ENCODE measurements around the gene RASA2.
"Not testable (repeated sequence)": the region's sequence is repeated elsewhere in the genome, so short reads cannot be mapped to it uniquely, and the experiment has no call there.

The RASA2 gene

DNA sequence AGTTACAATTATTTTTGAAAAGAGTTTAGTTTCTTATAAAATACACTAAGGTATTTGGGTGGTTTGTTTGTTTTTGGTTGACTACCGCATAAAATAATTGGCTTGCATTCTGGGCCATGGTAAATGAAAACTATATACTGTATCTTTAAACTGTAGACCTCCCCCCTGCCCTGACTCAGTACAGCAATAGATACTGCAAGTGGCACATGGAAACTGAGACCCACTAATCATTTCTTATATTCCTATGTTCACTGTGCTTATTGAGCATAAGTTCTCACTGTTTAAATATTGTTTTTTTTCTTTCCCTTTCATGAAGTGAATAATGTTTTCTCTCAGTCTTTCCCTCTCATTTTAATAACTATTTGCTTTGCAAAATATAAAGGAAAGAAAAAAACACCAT, 45.8 kb downstream of the RASA2 start:
- DNase-seq (ENCODE audit: low read depth in 2 of 3, low spot score in 1 of 3) = no peak

DNA sequence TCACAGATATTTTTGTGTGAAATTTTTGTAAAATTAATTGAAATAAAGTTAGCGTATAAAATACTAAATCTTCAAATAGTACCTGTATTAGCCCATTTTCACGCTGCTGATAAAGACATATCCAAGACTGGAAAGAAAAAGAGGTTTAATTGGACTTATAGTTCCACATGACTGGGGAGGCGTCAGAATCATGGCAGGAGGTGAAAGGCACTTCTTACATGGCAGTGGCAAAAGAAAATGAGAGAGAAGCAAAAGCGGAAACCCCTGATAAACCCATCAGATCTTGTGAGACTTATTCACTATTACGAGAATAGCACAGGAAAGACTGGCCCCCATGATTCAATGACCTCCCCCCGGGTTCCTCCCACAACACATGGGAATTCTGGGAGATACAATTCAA, 49.2 kb downstream of the RASA2 start:
- not testable (repeated sequence) for DNase-seq (ENCODE audit: low read depth in 2 of 3, low spot score in 1 of 3)

DNA sequence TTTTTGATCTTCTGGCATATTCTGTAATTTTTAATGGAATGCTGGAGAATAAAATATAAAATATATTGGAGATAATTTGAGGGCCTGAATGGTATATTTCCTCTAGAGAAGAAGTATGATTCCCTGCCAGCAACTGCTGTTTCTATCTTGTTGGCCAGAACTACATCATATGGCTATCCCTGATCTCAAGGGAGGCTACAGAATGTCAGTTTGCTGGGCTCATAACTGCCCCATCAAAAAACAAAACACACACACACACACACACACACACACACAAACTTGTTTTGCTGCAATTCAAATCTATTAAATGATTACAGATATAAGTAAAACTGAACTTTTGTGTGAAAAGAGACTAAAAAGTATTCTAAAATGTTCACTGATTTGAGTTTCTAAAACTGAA, 51.0 kb downstream of the RASA2 start:
- DNase-seq (ENCODE audit: low read depth in 2 of 3, low spot score in 1 of 3) = no peak

DNA sequence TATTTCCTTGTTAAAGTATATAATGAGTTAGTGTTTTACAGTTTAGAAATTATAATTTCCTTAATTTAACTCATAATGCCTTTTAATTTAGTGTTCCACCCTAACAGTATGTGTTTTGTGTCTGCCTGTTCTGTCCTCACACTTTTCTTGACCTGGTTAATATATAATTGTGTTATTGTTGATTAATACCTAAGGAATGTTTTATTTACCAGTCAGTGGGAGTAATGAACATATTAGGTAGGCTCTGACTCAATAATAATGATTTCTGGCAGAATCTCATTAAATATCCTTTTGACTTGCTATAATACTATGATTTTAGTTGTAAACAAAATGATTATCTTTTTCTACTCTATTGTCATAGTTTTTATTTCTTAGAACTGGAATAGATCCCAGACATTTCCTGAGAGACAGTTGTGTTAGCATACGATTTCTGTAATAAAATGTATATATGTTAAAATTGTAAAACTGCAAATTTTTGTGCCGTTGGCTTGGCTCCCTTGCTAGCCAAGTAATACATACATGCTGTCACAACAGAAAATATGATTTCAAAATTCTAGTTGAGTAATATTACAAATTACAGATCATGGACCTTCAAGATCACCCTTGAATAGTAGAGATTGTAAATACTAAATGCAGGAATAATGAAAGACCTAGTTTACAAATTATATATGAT, 51.9 kb downstream of the RASA2 start:
- DNase-seq (ENCODE audit: low read depth in 2 of 3, low spot score in 1 of 3) = no peak

- no peak for DNase-seq (ENCODE audit: low read depth in 2 of 3, low spot score in 1 of 3)
These were observed 52.8 kb downstream of the RASA2 start for GRCh38 chr3:141539431-141540187.

- no peak for DNase-seq (ENCODE audit: low read depth in 2 of 3, low spot score in 1 of 3)
These were observed 53.7 kb downstream of the RASA2 start for GRCh38 chr3:141540531-141540930.

DNA sequence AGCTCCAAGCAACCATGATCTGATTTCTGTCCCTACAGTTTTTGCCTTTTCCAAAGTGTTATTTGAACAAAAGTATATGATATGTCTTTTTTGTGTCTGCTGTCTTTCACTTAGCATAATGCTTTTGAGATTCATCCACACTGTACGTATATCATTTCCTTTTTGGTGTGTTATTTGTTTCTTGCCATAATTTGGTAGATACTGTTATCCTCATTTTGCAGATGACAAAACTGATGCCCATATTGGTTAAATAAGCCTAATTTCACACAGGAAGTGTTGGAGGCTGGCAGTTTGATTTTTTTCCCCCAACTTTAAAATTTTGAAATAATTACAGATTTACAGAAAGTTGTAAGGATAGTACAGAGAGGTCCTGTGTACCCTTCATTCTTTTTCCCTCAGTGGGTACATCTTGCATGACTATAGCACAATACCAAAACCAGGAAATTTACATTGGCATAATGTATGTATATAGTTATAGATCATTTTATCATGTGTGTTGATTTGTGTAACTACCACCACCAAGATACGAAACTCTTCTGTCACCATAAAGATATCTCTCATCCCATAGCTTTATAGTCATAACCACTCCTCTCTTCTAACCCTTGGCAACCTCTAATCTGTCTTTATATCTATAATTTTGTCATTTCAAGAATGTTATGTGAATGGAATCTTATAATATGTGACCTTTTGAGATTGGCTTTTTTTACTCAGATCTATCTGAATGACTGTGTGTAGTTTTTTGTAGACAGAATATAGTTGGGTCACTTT, 55.6 kb downstream of the RASA2 start:
- no peak for DNase-seq (ENCODE audit: low read depth in 2 of 3, low spot score in 1 of 3)

DNA sequence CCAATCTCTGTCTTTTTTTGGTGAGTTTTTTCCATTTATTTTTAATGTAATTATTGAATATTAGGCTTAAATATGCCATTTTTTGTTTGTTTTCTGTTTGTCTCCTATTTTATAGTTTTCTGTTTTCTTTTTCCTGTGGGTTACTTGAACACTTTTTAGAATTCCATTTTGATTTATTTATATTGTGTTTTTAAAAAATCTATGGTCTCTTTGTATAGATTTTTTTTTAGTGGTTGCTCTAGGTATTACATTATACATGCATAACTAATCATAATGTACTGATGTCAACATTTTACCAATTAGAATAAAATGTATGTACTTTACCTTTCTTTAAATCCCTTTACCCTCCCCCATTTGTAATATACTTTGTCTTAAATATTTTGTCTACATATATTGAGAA, 56.2 kb downstream of the RASA2 start:
- no peak for DNase-seq (ENCODE audit: low read depth in 2 of 3, low spot score in 1 of 3)

DNA sequence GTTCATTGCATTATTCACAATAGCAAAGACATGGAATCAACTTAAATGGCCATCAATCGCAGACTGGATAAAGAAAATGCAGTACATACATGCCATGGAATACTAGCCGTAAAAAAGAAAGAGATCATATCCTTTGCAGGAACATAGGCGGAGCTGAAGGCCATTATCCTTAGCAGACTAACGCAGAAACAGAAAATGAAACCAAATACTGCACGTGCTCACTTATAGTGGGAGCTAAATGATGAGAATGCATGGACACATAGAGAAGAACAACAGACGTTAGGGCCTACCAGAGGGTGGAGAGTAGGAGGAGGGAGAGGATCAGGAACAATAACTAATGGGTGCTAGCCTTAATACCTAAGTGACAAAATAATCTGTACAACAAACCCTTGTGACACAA, 57.9 kb downstream of the RASA2 start:
- no peak for DNase-seq (ENCODE audit: low read depth in 2 of 3, low spot score in 1 of 3)

- no peak for DNase-seq (ENCODE audit: low read depth in 2 of 3, low spot score in 1 of 3)
These were observed 59.3 kb downstream of the RASA2 start for GRCh38 chr3:141546081-141546480.

DNA sequence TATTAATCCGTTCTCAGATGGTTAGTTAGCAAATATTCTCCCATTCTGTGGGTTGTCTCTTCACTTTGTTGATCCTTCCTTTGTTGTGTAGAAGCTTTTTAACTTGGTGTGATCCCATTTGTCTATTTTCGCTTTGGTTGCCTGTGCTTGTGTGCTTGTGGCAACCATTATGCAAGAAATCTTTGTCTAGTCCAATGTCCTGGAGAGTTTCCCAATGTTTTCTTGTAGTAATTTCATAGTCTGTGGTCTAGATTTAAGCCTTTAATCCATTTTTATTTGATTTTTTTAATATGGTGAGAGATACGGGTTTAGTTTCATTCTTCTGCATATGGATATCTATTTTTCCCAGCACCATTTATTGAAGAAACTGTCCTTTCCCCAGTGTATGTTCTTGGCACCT, 59.8 kb downstream of the RASA2 start:
- no peak for DNase-seq (ENCODE audit: low read depth in 2 of 3, low spot score in 1 of 3)

- DNase-seq (ENCODE audit: low read depth in 2 of 3, low spot score in 1 of 3) = no peak
These were observed 61.0 kb downstream of the RASA2 start for GRCh38 chr3:141547791-141548190.

GRCh38 chr3:141550926-141551665, 64.3 kb downstream of the RASA2 start:
- no peak for DNase-seq (ENCODE audit: low read depth in 2 of 3, low spot score in 1 of 3)

DNA sequence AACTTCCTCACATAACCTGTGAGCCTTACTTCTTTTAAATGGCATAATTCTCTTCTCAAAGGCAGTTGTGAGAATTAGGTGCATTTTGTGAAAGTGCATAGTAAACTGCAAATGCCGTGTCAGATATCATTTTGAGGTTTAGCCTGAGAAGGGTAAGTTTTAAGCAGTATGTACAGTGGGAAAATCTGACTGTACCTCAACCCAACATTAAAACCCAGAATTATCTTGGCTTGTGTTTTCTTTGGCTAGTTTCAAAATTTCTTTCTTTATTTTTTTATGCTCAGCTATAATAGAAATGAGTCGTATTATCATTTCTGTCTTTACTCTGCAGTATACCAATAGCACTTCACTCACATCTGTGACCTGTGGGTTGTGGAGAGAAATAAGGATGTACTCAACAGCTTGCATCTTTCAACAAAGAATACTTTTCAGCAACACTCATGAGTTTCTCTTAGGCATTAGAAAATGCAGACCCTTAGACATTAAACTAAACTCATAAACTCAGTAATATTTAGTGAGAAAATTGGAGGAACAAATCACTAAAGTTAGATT, 65.7 kb downstream of the RASA2 start:
- DNase-seq (ENCODE audit: low read depth in 2 of 3, low spot score in 1 of 3) = no peak

GRCh38 chr3:141553055-141553454, 66.2 kb downstream of the RASA2 start:
- no peak for DNase-seq (ENCODE audit: low read depth in 2 of 3, low spot score in 1 of 3)

- peak in 1 of 3 donors; percentile 35 for DNase-seq (ENCODE audit: low read depth in 2 of 3, low spot score in 1 of 3)
These were observed 69.2 kb downstream of the RASA2 start for GRCh38 chr3:141556034-141556433.

- no peak for DNase-seq (ENCODE audit: low read depth in 2 of 3, low spot score in 1 of 3)
These were observed 71.3 kb downstream of the RASA2 start for GRCh38 chr3:141557961-141558706.

GRCh38 chr3:141561426-141562034, 74.7 kb downstream of the RASA2 start:
- DNase-seq (ENCODE audit: low read depth in 2 of 3, low spot score in 1 of 3) = peak in 1 of 3 donors; percentile 71

GRCh38 chr3:141564241-141564640, 77.4 kb downstream of the RASA2 start:
- DNase-seq (ENCODE audit: low read depth in 2 of 3, low spot score in 1 of 3) = no peak

GRCh38 chr3:141570068-141570467, 83.2 kb downstream of the RASA2 start:
- DNase-seq (ENCODE audit: low read depth in 2 of 3, low spot score in 1 of 3) = no peak
